Gastrocnemius medialis (tissue), 4 donors: Measurements from ENCODE around the gene HHLA2.

Source experiments
- POLR2A ChIP-seq, 2 donors: fragments of 450-650 bp; IDR thresholded peaks; one replicate each; pipeline ENCODE4 v1.6.1; 2017; ENCODE audit warnings: antibody characterized with exemption in 2 of 2, mild to moderate bottlenecking in 2 of 2, moderate library complexity in 2 of 2
- TF ChIP-seq, protein P1 (sequence below), 5 experiments: fragments of 450-650 bp in 3 of 5; fragments of 200-600 bp in 2 of 5; sonication (generic) in 2 of 5; IDR thresholded peaks in 4 of 5; conservative IDR thresholded peaks in 1 of 5; 1 replicate in 4 of 5; 2 replicates in 1 of 5; pipeline ENCODE4 v1.5.1; 2016 to 2019; ENCODE audit warnings: antibody characterized with exemption in 5 of 5, mild to moderate bottlenecking in 3 of 5, moderate library complexity in 3 of 5

DNA sequence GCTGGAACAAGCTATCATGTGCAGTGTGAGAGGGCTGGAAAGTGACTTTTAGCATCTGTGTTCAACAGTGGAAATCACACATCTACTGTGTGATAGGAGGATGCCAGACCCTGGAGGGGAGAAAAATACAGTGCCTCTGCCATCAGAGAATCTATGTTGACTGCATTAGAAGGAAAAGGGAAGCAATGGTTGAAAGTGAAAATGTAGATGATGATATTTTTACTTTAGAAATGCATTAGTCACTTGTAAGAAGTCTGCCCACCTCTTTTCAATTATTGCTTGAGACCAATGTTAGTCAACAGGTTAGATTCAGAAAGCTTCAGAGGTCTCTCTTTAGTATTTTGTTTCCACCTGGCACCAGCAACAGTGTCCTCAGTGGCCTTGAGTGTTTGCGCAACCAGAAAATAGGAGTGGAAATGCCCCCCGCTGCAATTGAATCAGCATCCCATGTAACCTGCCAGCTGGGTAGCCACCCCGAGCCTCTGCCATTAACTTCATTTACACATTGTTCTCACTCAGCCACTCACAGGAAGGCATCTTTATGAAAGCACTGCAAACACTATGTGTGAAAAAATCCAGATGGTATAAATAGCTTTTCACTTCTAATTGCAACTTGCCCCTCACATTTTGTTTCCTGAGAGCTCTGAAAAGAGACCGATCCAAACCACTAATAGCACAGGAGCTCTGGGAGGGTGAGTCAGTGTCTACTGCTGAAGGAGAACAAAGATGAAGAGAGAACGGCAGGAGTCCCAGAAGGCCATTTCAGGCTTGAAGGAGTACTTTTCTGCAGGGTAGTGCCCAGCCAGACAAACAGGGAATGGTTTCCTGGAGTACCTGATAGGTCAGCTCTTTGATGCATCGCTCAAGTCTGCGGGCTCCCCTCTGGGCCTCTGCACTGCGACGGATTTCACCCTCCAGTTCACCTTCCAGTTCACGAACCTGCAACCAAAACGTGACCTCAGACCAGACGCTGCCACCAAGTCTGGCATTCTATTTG is 92.1 kb downstream of the HHLA2 start:
- TF ChIP-seq, protein P1, sequence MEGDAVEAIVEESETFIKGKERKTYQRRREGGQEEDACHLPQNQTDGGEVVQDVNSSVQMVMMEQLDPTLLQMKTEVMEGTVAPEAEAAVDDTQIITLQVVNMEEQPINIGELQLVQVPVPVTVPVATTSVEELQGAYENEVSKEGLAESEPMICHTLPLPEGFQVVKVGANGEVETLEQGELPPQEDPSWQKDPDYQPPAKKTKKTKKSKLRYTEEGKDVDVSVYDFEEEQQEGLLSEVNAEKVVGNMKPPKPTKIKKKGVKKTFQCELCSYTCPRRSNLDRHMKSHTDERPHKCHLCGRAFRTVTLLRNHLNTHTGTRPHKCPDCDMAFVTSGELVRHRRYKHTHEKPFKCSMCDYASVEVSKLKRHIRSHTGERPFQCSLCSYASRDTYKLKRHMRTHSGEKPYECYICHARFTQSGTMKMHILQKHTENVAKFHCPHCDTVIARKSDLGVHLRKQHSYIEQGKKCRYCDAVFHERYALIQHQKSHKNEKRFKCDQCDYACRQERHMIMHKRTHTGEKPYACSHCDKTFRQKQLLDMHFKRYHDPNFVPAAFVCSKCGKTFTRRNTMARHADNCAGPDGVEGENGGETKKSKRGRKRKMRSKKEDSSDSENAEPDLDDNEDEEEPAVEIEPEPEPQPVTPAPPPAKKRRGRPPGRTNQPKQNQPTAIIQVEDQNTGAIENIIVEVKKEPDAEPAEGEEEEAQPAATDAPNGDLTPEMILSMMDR (IDR thresholded peaks at IDR 0.05 in 4 of 5, conservative IDR thresholded peaks at IDR 0.05 in 1 of 5), result no peak
- TF ChIP-seq POLR2A (IDR thresholded peaks at IDR 0.05), result no peak
